Activated CD4-positive, alpha-beta T cell treated with anti-CD3 and anti-CD28 coated beads for 48 hours (primary cell): ENCODE measurements around the gene ESRP2.

ENCODE experiments used
- DNase-seq: peaks from one replicate; pipeline ENCODE4 v3.0.0-alpha.2; 2020

Gene ESRP2

DNA sequence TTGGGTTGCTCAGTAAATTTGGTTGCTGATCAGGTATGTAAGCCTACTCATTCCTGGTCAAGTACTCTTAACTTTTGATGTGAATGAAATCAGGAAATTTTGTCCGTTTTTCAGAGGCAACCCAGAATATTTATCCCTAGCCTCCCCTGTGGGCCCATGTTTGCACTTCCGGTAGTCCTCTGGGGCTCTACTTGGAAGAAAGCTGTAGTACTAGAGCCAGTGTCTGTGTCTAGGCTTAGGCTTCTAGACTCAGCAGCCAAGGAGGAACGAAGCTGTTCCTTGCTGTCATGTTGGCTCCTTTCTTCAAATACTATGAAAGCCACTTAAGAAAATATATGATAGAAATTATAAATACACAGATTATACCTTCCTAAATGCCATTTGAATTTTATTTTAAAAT is 21.2 kb downstream of the ESRP2 start:
- no peak for DNase-seq

DNA sequence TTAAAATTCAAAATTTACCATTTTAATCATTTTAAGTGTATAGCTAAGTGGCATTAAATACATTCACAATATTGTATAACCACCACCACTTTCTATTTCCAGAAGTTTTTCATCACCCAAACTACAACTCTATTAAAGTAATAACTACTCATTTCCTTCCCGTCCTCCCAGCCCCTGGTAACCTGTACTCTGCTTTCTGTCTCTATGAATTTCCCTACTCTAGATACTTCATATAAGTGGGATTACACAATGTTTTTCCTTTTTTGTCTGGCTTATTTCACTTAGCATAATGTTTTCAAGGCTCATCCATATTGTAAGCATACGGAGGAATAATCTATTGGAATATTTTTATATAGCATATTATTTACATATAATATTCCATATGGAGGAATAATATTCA is 29.7 kb downstream of the ESRP2 start:
- DNase-seq, result no peak

DNA sequence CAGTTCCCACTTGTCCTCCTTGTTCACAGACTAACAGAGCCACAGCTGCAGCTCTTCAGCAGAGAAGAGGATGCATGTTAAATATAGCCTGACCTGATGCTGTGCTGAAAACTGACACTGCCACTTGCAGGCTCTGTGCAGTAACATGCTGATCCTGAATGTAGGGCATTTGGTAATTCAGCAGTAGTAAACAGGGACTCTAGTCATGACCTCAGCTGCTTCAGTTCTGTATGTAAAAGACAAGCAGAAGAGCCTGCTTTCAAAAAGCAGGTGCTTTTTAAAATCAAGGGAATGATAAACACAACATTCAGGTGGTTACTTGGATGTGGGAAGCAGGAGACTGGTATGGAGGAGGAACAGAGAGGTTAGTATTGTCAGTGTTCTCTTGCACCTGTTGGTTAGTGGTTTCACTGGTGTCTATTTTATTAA is 33.8 kb downstream of the ESRP2 start:
- DNase-seq, result no peak

DNA sequence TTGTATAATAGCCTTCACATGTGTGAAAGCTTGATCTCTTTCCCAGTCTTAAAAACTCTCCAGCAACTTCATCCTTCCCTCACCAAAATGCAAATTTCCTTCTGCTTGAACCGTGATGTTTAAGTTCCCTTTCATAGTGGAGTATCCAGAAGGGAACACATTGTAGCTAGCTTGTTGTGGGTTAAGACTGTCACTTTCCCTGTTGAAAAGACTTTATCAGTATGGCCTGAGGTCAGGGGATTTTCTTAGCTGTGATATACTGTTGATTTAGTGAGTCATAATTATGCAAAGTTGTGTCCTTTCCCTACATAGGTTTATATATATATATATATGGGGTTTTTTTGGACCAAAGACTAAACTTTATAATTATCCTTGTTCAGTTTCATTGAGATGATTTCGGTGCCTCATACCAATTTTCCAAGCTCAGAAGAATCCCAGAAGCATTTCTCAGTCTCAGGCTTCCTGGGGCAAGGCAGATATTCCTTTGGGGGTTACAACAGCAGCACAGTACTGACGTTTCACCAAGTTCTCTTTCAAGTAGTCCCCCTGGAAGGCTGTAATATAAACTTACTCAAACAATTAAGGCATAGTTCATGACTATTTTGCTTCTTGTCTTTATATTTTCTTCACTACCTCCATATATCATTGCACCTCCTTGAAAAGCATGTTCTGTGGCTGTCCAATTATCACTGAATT is 35.7 kb downstream of the ESRP2 start:
- DNase-seq, result no peak

DNA sequence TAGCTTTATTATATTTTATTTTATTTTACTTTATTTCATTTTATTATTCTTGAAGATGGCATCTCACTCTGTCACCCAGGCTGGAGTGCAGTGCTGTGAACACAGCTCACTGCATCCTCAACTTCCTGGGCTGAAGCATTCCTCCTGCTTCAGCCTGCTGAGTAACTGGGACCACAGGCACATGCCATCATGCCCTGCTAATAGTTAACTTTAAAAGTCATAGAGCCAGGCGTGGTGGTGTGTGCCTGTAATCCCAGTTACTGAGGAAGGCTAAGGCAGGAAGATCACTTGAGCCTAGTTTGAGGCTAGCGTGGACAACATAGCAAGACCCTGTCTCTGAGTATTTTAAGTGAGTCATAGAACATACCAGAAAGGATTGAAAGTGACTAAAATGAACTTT is 38.7 kb downstream of the ESRP2 start:
- no peak for DNase-seq

DNA sequence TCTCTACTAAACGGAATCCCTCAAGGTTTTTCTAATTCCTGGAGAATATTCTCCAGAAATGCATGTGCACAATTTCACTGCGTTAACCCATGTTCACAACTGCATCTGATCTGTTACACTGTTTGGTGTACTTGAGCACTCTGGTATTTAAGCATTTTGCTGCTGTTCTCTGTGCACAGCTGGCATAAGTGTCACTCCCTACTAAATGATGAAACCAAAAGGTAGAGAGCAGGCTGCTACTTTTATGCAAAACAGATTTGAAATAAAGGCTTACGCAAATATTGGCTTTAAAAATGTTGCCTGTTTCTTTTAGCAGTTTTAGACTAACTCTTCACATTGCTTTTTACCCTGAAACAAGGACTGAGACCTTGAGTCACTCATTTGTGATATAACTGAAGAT is 41.7 kb downstream of the ESRP2 start:
- DNase-seq, result no peak

DNA sequence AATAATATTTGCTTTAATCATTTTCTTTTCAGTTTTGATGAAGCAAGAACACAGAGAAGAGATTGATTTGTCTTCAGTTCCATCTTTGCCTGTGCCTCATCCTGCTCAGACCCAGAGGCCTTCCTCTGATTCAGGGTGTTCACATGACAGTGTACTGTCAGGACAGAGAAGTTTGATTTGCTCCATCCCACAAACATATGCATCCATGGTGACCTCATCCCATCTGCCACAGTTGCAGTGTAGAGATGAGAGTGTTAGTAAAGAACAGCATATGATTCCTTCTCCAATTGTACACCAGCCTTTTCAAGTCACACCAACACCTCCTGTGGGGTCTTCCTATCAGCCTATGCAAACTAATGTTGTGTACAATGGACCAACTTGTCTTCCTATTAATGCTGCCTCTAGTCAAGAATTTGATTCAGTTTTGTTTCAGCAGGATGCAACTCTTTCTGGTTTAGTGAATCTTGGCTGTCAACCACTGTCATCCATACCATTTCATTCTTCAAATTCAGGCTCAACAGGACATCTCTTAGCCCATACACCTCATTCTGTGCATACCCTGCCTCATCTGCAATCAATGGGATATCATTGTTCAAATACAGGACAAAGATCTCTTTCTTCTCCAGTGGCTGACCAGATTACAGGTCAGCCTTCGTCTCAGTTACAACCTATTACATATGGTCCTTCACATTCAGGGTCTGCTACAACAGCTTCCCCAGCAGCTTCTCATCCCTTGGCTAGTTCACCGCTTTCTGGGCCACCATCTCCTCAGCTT is 45.0 kb downstream of the ESRP2 start:
- DNase-seq, result no peak

DNA sequence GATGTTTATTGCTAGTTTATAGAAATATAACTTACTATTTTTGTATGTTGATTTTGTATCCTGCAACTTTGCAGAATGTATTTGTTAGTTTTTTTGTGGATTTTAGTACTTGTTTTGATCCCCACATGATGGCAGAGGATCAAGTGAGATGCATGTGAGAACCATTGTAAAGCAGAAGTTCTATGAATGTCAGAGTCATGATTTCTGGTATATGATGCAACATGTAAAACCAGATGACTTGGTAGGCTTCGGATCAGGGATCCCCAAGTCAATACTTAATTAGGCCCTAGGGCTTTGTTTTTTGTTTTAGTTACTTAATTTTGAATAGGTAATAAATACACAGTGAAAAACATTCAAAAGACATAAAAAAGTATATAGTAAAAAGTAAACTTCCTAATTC is 45.8 kb downstream of the ESRP2 start:
- DNase-seq, result no peak

DNA sequence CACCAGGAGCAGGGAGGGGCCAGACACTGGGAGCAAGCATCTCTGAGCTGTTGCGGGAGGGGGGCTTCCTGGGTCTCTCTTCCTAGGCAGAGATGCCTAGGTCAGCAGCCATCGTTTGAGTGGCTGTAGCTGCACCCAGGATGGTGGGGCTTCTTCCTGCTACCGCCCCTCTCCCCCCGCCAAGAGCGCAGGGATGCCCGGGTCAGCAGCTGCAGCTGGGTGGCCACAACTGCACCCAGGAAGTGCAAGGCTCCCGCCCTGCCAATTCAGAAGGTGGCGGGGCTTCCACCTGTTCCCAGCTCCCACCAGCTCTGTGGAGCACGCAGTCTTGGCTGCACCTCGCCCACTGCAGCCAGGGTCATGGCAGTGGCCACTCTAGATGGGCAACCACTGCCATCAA is 47.8 kb downstream of the ESRP2 start:
- DNase-seq, result no peak

DNA sequence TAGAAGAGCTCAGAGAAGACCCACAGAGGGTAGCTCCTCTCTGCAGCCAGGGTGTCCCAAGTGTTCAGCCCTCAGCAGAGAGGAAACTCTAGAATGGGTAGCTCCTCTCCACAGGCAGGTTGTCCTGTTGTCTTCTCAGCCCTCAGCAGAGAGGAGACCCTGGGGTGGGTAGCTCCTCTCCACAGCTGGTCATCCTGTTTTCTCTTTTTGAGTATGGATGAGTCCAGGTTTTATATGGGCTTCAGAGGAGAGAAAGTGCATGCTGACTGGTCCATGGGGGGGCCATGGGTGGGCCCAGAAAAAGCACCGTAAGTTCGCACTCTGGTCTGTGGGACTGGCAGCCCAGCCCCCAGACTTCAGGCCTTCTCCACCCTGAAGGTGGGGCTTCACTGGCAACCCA is 48.4 kb downstream of the ESRP2 start:
- no peak for DNase-seq

DNA sequence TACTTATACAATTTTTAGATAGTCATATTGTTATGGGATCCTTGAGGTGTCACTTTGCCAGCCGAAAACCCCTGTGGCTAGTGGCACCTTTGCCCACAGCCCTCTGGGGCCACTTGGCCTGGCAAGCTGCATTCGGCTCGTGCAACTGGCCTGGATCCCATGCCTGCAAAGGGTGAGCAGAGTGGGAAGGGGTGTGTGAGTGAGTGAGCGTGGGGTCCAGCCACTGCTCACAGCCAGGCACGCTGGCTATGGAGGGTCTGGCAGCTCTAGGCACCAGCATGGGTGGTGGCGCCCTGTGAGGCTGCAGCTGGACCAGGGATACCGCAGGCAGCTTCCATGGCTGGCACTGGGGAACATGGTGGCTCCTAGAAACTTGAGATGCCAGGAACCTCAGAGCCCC is 49.0 kb downstream of the ESRP2 start:
- DNase-seq, result no peak

DNA sequence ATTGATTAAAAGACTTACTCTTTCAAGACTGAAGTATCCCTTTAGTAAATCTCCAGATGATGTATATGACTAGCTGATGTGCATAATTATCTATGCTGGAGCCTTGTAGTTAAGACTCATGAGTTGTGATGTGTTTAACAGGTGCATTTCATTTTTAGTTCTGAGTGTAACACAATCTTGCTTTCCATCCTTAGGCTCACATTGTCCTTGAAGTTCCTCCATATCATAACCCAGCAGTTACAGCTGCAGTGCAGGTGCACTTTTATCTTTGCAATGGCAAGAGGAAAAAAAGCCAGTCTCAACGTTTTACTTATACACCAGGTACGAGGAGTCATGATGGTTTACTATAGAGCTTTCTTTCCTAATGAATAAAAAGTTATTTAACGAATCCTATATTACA is 52.9 kb downstream of the ESRP2 start:
- DNase-seq, result no peak

DNA sequence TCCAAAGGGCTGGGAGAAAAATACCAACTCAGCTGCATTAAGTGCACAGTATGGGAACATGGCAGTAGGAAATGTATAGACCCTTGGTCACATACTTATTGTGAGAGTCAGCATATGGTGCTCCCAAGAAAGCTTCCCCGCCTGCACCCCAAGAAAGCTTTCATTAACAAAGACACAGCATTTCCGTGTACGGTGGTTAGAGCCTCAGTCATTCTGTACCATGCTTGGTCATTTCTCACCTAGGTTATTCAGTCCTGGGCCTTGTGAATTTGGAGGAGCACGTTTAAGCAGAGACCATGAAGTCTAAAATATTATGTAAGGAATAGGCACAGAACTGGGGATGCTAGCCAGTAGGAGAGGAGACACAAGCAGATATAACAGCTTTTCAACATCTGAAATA is 56.1 kb downstream of the ESRP2 start:
- DNase-seq, result no peak

DNA sequence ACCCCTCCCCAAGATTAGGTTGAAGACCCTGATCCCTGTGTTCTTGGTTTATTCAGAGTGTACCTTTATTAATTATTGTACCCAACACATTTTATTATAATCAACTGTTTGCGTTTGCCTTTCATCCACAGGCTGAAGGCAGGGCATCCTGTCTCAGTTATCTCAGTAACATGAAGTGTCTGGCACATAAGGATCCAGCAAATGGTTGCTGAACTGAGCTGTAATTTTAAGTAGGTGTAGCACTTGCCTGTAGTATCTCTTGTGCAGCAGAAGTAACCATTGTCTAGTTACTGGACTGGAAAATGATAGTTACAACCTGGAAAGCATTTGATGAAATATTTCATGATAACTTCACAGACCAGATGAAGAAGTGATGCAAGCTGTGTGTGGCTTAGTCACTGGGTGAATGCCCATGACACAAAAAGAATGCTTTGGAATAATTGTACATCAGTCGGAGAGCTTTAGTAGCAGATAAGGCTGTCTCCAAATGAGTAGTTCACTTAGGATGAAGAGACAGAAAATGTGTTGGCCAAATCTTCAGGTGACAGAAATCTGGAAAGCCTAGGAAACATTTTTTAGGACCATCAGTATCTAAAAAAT is 56.6 kb downstream of the ESRP2 start:
- DNase-seq, result no peak
